Measurements from ENCODE around the gene SEC14L3.
A peak's percentile ranks its signal among the peaks of the same experiment; 100 is the strongest.
"Not testable (repeated sequence)": the region's sequence is repeated elsewhere in the genome, so short reads cannot be mapped to it uniquely, and the experiment has no call there.

Gene SEC14L3

DNA sequence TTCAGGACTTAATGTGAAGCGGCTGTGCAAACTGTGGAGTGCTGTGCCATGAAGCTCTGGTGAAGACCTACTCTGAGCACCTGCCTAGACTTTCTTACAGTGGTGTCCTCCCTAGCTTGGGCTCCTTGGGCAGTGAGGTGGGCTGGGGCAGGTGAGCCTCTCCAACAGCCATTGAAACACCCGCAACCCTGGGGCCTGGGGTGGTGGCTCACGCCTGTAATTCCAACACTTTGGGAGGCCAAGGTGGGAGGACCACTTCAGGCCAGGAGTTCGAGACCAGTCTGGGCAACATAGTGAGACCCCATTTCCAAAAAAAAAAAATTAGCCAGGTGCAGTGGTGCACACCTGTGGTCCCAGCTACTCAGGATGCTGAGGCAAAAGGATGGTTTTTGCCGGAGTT is 14.3 kb upstream of the SEC14L3 start:
- DNase-seq (ENCODE audit: low read depth in 2 of 2), result no peak

GRCh38 chr22:30485362-30485988 is 13.7 kb upstream of the SEC14L3 start:
- peak; percentile 66 to 74 for DNase-seq (ENCODE audit: low read depth in 2 of 2)

DNA sequence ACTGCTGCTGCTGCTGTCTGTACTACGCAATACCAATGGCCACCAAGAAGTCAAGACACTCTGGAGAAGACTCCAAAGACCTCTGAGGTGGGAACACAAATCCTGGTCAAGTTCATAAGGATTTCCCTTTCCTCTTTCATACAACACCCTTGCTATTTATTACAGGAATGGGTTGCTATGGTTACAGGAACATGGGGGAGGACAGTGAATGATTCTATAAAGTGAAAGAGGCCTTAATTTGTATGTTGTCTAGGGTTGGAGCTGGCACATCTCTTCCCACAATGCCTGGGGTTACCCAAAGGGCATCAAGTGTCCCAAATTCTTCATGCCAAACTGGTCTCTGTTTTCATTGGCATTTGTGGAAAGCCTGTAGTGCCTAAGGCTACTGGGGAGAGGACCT is 11.4 kb upstream of the SEC14L3 start:
- no peak for DNase-seq (ENCODE audit: low read depth in 2 of 2)

DNA sequence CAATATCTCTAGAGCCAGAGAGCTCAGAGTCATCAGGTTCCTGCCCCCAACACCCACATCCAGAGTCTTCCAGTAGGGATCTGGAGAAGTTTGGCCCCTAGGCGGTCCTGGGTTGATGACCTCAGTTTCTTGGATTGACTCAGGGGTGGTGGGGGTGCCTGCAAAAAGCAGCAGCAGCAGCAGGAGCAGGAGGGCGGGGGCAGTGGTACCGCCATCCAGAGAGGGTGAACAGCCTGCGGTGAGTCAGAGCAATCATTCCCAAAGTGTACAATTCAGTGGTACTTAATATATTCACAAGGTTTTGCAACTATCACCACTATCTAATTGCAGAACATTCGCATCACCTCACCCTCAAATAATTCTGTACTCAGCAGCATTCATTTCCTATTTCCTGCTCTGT is 9.9 kb upstream of the SEC14L3 start:
- DNase-seq (ENCODE audit: low read depth in 2 of 2), result no peak

GRCh38 chr22:30479981-30480380 is 8.2 kb upstream of the SEC14L3 start:
- DNase-seq (ENCODE audit: low read depth in 2 of 2), result no peak

- DNase-seq (ENCODE audit: low read depth in 2 of 2), result no peak
Measured at GRCh38 chr22:30474683-30475424, 3.0 kb upstream of the SEC14L3 start.

DNA sequence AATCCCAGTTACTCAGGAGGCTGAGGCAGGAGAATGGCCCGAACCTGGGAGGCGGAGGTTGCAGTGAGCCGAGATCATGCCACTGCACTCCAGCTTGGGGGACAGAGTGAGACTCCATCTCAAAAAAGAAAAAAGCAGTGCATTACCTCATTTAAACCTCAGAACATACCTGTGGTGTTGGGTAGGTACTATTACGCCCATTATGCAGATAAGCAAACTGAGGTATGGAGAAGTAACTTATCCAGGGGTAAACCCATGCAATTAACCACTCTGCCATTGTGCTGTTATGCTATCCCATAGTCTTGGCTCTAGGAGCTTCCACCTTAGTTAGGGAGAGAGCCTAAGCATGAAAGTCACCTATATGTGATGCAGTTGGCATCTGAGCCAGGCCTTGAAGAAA is 2.3 kb upstream of the SEC14L3 start:
- no peak for DNase-seq (ENCODE audit: low read depth in 2 of 2)

- DNase-seq (ENCODE audit: low read depth in 2 of 2), result no peak
Measured at GRCh38 chr22:30472994-30473720, 1.3 kb upstream of the SEC14L3 start.

DNA sequence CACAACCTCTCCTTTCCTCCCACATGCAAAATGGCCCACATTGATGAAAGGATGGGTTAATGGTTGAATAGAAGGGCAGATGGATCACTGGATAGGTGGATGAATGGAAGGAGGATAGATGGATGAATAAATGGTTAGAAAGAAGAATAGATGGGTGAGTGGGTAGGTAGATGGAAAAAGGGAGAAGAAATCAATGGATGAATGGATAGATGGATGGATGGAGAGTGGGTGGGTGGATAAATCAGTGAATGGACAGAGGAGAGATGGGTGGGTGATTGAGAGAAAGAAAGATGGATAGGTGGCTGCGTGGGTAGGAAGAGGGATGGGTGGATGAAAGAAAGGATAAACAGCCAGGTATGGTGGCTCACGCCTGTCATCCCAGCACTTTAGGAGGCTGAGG is 1.2 kb downstream of the SEC14L3 start:
- no peak for DNase-seq (ENCODE audit: low read depth in 2 of 2)

GRCh38 chr22:30469165-30469564 is 2.7 kb downstream of the SEC14L3 start:
- no peak for DNase-seq (ENCODE audit: low read depth in 2 of 2)

DNA sequence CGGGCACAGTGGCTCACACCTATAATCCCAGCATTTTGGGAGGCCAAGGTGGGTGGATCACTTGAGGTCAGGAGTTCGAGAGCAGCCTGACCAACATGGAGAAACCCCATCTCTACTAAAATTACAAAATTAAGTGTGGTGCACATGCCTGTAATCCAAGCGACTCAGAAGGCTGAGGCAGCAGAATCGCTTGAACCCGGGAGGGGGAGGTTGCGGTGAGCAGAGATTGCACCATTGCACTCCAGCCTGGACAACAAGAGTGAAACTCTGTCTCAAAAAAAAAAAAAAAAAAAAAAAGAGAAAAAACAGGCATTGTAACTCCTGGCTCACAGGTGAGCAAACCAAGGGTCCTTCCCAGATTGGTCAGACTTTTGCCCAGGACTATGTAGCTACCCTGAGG is 11.3 kb downstream of the SEC14L3 start:
- DNase-seq (ENCODE audit: low read depth in 2 of 2), result not testable (repeated sequence)

DNA sequence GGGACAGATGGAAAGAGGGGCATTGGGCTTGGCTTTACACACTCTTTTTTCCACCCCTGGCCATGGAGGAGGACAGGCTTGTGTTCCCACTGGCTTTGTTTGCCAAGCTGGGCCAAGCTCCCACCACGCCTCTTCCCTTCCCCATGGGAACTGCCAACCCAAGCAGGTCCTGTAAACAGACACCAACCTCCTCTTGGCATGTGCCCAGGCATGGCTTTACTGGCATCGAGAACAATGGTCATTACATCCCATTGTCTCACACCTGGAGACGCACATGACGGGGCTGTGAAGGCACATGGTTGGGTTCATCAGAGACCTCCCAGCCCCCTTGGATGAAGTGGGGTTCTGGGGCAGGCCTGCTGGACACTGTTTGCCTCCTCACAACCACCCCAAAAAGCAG is 11.7 kb downstream of the SEC14L3 start:
- no peak for DNase-seq (ENCODE audit: low read depth in 2 of 2)

- no peak for DNase-seq (ENCODE audit: low read depth in 2 of 2)
Measured at GRCh38 chr22:30459181-30460052, 12.4 kb downstream of the SEC14L3 start.

DNA sequence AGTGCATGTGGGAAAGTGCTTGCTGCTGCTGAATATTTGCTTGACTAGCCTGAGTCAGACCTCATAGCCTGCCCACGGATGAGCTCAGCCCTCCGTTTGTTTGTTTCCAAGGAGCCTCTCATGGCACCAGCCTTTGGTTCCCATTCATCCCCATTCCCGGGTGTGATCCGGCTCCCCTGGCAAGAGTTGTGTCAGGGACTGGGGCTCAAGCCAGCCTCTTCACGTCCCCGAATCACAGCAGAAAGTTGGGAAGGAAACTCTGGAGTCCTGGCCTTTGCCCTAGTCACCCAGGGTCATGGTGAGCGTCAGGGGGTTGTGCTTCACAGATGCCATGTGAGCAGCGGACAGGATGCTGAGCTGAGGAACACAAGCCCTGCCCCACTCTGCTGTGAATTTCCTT is 13.8 kb downstream of the SEC14L3 start:
- no peak for DNase-seq (ENCODE audit: low read depth in 2 of 2)

- DNase-seq (ENCODE audit: low read depth in 2 of 2), result no peak
Measured at GRCh38 chr22:30455075-30455840, 16.6 kb downstream of the SEC14L3 start.

DNA sequence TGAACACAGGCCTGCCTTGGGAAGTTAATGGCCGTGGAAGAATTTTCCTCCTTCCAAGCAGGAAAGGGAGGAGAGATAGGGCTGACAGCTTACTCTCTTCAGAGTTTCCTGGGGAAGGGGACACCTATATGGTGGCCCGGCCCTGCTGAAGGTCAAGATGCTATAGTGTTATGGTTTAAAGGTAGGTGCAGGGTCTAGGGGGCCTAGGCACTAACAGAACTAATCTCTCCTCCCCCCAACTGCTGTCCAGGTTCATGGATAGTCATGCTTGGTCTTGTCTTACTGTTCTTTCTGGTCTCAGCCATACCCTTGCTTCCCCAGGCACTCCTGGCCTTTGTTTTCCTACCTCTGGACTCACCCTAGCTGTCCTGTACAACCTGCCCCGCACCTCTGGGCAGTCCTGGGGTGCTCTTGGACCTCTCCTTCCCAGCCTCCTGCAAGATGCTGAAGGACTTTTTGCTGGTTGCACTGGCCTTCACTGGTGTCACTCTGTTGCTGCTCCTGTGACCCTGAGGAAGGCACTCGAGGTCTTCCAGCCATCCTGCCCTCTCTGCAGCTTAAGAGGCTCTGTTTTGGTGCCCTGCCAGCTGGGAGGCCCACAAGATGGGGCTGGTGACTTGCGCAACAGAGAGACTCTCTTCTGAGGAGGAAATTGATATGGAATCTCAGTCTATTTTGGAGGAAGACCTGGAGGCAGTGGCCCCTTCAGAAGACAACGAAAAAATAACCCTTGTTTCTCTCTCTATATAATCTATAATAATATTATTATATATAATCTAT is 17.9 kb downstream of the SEC14L3 start:
- DNase-seq (ENCODE audit: low read depth in 2 of 2), result peak in 1 of 2 donors; percentile 28

GRCh38 chr22:30452861-30453260 is 19.0 kb downstream of the SEC14L3 start:
- DNase-seq (ENCODE audit: low read depth in 2 of 2), result no peak

DNA sequence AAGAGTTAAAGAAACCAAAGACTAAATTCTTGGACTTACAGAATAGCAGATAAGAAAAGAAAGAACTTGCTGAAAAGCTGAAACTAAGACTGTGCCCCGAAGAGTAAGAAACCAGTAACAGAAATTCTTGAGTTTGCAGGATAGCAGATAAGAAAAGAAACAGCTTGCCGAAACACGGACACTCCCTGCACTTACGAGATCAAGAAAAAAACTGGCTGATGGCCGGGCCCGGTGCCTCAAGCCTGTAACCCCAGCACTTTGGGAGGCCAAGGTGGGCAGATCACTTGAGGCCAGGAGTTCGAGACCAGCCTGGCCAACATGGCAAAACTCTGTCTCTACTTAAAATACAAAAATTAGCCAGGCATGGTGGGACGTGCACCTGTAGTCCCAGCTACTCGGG is 20.3 kb downstream of the SEC14L3 start:
- DNase-seq (ENCODE audit: low read depth in 2 of 2), result not testable (repeated sequence)

DNA sequence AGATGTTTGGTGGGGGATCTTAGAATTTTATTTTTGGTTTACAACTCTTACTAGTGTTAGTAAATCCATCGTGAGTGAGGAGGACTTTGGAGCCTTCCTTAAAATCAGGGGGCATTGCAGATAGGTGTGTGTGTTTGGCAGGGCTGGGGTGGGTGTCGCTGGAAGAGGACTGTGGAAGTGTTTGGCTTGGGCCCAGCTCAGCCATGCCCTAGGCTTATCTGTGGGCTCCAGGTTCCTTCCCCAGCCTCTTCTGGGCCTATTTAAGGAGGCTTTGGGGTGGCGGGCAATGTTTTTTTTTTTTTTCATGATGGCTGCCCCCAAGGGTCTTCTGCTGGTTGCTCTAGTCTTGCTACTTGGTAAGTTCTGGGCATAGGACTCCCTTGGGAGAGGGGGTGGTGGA is 24.2 kb downstream of the SEC14L3 start:
- DNase-seq (ENCODE audit: low read depth in 2 of 2), result no peak

GRCh38 chr22:30445438-30446145 is 26.2 kb downstream of the SEC14L3 start:
- DNase-seq (ENCODE audit: low read depth in 2 of 2), result no peak
